DOHH2 (cell line): ENCODE results near the gene ADCY10.

Experiments used
- EZH2phosphoT487 ChIP-seq: fragments of 200-600 bp; sonication (generic); IDR thresholded peaks from 2 replicates; pipeline ENCODE4 v1.6.1; 2017; ENCODE audit warnings: borderline replicate concordance, mild to moderate bottlenecking, antibody characterized with exemption, low read length, moderate library complexity, mixed read lengths
- TF ChIP-seq, protein P1 (sequence below): fragments of 200-600 bp; sonication (generic); IDR thresholded peaks from one replicate; pipeline ENCODE4 v1.5.1; 2014; ENCODE audit warnings: antibody characterized with exemption, mild to moderate bottlenecking, low read depth, low read length; ENCODE audit not compliant: poor library complexity, severe bottlenecking

GRCh38 chr1:167860231-167860923 is 53.6 kb downstream of the ADCY10 start:
- TF ChIP-seq, protein P1, sequence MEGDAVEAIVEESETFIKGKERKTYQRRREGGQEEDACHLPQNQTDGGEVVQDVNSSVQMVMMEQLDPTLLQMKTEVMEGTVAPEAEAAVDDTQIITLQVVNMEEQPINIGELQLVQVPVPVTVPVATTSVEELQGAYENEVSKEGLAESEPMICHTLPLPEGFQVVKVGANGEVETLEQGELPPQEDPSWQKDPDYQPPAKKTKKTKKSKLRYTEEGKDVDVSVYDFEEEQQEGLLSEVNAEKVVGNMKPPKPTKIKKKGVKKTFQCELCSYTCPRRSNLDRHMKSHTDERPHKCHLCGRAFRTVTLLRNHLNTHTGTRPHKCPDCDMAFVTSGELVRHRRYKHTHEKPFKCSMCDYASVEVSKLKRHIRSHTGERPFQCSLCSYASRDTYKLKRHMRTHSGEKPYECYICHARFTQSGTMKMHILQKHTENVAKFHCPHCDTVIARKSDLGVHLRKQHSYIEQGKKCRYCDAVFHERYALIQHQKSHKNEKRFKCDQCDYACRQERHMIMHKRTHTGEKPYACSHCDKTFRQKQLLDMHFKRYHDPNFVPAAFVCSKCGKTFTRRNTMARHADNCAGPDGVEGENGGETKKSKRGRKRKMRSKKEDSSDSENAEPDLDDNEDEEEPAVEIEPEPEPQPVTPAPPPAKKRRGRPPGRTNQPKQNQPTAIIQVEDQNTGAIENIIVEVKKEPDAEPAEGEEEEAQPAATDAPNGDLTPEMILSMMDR = no peak
- TF ChIP-seq EZH2phosphoT487 = no peak
